ENCODE data around the gene PLEKHD1.

- TF ChIP-seq EGR1 (IDR thresholded peaks at IDR 0.05; ENCODE audit: low read depth) (no peak), POLR2A (IDR thresholded peaks at IDR 0.05; ENCODE audit: borderline replicate concordance, extremely low read depth, insufficient read depth, insufficient read length) (no peak), SP1 (IDR thresholded peaks at IDR 0.05; ENCODE audit: low read depth) (no peak), SIN3A (IDR thresholded peaks at IDR 0.05; ENCODE audit: low read depth) (no peak)
Observed at GRCh38 chr14:69540654-69541335, 56.3 kb downstream of the PLEKHD1 start.

Measured in HCT116 (cell line).